Stimulated activated CD8-positive, alpha-beta memory T cell treated with anti-CD3 and anti-CD28 coated beads, Interleukin-12 subunit alpha, Interleukin-12 subunit beta, amount 100 ng/mL, for 1 hour (primary cell): Measurements from ENCODE around the gene SH3GLB2.
"Not testable (repeated sequence)": the region's sequence is repeated elsewhere in the genome, so short reads cannot be mapped to it uniquely, and the experiment has no call there.

Source experiments
- DNase-seq: peaks from one replicate; pipeline ENCODE4 v3.0.0-alpha.2; 2020; ENCODE audit warnings: low read depth

Gene SH3GLB2

DNA sequence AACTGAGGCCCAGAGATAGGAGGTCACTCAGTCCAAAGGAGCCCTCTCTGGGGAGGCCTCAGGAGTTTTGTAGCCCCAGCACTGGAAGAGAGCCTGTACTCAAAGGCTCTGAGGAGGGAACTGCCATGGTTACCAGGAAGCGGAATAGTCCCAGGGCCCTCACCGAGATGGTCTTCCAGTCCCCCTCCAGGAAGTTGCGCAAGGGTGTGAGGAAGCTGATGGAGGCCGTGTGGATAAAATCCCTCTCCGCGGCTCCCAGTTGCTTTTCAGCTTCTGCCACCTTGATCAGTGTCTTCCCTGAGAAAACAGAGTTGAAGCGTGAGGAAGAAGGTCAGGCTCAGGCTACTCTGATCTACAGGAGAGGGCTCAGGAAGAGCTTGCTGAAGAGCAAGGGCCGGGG lies 13.5 kb downstream of the SH3GLB2 start:
- no peak for DNase-seq

DNA sequence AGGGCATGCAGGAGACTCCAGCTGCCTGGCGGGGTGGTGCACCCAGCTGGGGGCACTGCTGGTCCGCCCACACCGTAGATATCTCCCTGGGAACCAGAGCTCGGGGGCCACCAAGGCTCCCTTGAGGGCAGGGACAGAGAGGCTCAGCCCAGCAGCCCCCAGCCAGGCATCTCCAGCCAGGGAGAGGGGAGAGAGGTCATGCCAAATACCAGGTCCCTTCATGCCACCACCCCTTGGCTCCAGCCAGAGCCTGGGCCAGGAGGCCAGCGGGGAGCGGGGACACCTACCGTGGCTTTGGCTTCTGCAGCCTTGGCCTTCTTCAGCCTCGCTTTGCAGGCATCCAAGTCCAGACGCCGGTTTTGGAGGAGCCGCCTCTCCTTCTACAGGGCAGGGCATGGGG lies 14.0 kb downstream of the SH3GLB2 start:
- no peak for DNase-seq

DNA sequence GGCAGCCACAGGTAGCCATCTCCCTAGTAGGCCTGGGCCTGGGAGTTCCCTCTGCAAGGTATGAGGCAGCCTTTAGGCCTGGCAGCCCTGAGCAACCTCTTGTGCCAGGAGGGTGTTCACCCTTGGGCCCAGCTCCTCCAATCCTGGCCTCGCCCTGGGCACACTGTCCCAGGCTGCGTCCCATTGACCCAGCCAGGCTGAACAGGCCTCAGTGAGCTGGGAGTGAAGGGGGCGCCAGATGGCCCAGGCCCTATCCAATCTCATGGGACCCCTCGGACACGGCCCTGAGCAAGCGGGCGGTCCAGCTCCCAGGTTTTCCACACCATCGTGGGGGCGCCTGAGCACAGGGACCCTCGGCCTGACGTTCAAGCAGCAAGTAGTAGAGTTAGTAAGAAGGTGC lies 14.5 kb downstream of the SH3GLB2 start:
- no peak for DNase-seq

GRCh38 chr9:129012893-129013448 lies 15.2 kb downstream of the SH3GLB2 start:
- no peak for DNase-seq

- no peak for DNase-seq
These were observed 15.8 kb downstream of the SH3GLB2 start for GRCh38 chr9:129012343-129012742.

GRCh38 chr9:129011761-129012181 lies 16.4 kb downstream of the SH3GLB2 start:
- no peak for DNase-seq

GRCh38 chr9:129011170-129011569 lies 17.0 kb downstream of the SH3GLB2 start:
- no peak for DNase-seq

GRCh38 chr9:129010267-129010975 lies 17.7 kb downstream of the SH3GLB2 start:
- DNase-seq = no peak

- DNase-seq = no peak
These were observed 18.5 kb downstream of the SH3GLB2 start for GRCh38 chr9:129009584-129010141.

DNA sequence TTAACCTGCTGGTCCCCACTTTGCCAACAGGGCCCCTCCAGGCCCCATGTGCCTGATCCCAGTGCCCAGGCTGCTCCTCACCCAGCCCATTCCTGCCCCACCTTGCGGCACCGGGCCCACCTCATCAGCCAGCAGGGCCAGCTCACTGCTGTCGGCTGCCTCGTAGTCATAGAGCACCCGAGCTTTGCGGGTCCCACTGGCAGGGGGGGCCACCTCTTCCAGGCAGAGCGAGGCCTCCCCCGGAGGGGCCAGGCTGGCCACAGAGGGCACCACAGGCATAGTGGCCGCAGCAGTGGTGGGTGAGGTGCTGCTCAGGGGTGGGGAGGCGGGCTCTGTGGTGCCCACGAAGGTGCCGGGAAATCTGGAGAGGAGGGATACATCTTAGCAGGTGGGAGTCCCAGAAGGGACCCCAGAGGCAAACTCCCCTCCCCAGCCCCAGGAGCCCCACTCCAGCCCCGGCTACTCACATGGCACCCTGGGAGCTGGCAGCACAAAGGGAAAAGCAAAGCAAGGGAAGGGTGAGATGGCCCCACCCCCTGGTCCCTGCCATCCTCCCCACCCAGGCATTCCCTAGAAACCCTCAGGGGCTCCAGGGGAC lies 19.0 kb downstream of the SH3GLB2 start:
- DNase-seq = no peak

GRCh38 chr9:129008469-129008965 lies 19.6 kb downstream of the SH3GLB2 start:
- no peak for DNase-seq

- no peak for DNase-seq
These were observed 20.2 kb downstream of the SH3GLB2 start for GRCh38 chr9:129007766-129008468.

DNA sequence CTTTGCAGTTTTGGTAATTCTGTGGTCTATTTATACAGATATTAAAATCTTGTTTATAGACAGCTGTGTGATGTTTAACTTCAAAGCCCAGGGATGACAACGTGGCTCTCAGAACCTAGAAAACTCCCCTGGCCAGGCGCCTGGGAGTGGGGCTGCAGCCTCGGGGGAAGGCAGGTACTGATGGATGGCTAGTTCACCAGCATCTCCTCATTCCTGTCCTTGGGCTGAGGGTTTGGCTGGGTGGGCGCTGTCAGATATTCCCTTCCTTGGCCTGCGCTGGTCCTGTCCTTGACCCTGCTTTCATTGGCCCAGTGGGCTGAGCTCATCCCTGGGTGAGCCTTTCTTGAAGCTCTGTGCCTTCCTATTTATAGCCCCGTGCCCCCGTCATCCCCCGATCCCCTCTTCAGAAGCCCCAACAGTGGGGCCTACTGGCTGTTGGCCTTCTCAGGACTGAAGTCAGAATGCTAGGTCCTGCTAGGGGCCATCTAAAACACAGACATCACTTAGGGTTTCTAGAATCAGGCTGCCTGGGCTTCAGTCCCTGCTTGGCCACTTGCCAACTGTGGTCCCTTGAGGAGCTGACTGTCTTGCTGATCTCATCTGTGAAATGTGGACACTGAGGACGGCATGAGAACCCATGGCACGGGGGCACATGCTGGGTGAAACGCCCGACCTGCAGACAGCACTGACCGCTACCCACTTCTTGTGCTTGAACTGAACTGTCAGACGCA lies 20.9 kb downstream of the SH3GLB2 start:
- DNase-seq = no peak

- DNase-seq = peak; percentile 15
These were observed 21.6 kb downstream of the SH3GLB2 start for GRCh38 chr9:129006328-129007034.

GRCh38 chr9:129005336-129005997 lies 22.7 kb downstream of the SH3GLB2 start:
- no peak for DNase-seq

DNA sequence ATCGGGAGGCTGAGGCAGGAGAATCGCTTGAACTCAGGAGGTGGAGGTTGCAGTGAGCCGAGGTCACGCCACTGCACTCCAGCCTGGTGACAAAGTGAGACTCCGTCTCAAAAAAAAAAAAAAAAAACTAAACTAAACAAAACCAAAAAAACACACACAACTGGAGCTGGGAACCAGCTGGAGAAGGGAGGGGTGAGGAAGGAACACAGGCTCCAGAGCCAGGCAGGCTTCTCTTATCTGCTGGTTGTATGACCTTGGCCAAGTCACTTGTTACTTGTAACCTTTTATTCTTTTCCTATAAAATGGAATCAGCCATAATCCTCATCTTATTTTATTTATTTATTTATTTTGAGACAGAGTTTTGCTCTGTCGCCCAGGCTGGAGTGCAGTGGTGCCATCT lies 24.0 kb downstream of the SH3GLB2 start:
- DNase-seq = not testable (repeated sequence)

- DNase-seq = no peak
These were observed 25.1 kb downstream of the SH3GLB2 start for GRCh38 chr9:129002992-129003391.

GRCh38 chr9:129001504-129002325 lies 26.4 kb downstream of the SH3GLB2 start:
- DNase-seq = no peak

DNA sequence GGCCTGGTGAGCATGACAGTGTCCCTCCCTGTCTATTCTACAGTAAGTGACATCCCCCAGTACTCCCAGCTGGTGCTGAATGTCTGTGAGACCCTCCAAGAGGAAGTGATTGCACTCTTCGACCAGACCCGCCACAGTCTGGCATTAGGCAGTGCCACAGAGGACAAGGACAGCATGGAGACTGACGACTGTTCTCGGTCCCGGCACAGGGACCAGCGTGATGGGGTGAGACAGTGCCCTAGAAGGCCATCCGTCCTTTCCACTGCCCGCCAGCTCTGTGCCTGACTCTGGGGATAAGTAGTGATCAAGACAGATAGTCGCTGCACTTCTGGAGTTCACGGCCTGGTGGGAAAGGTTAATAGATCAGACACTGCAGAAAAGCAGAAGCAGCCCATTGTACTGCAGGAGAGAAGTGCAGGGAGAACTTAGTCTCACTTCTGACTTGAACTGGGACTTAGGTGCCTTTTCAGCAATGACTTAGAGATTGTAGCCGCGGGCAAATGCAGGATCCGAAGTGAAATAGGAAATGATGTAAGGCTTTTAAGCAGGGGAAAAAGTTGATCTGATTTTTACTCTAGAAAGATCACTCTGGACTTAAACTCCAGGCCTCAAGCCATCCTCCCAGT lies 28.4 kb downstream of the SH3GLB2 start:
- no peak for DNase-seq
